ENCODE results near the gene C1QL2. TPM values are rescaled to one million over a fixed set of nuclear protein-coding genes. Genes with fewer than 3 reads are reported as not detected.

C1QL2 gene
- total RNA-seq, 1 experiment from 2014 or later: not detected

DNA sequence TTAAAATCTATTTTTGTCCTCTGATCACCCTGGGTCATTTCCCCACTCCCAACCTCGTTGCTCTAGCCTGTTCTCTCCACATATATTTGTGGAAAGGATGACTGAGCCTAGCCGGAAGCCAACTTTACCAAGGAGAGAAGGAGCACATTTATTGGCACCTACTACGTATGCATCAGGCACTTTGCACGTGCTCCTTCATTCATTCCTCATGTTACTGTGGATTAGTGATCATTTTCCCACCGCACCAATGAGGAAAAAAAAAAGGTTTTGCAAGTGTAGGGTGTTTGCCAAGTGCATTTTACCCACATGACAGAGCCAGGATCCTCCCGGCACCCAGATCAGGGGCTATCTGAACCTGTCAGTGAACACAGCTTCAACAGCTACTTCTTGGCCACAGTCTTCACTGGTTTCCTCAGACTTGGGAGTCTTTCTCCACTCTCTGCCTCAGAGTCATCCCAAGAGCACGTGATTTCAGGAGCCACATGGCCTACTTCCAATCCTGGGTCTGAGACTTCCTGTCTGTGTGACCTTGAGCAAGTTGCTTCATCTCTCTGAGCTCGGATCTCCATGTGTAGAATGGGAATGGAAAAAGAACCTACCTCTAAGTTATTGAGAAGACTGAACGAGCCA is 1.9 kb upstream of the C1QL2 start:
- Histone ChIP-seq H3K9me3 (ENCODE audit: control insufficient read depth in 1 of 2, insufficient read depth in 1 of 2, low read depth in 1 of 2, low read length in 2 of 2) (no peaks in the 10 kb centered on the region), H3K4me1 (ENCODE audit: control insufficient read depth in 1 of 2, insufficient read depth in 2 of 2, low read length in 2 of 2) (no peaks in the 10 kb centered on the region), H3K79me2 (ENCODE audit: insufficient read depth, low read length) (no peaks in the 10 kb centered on the region), H3K27me3 (ENCODE audit: insufficient read depth, low read length) (peaks cover 17% of the 10 kb centered on the region), H2AFZ (ENCODE audit: low read depth, low read length, poor library complexity, severe bottlenecking) (no peak overlapping the region), H3K4me2 (ENCODE audit: low read length) (no peak overlapping the region), H3K4me3 (replicated peaks in 1 of 2; ENCODE audit: low read depth in 1 of 2, low read length in 2 of 2) (no peak overlapping the region), H3K9ac (ENCODE audit: low read length) (no peak overlapping the region), H3K27ac (ENCODE audit: low read depth, low read length) (no peak overlapping the region), H3K36me3 (ENCODE audit: control insufficient read depth in 1 of 2, insufficient read depth in 2 of 2, low read length in 2 of 2) (no peaks in the 10 kb centered on the region), H4K20me1 (ENCODE audit: insufficient read depth) (no peaks in the 10 kb centered on the region), H3K9me2 (ENCODE audit: insufficient read depth) (no peaks in the 10 kb centered on the region)
- no peak for TF ChIP-seq JUND (IDR thresholded peaks at IDR 0.05)
- no peak for TF ChIP-seq CEBPB (IDR thresholded peaks at IDR 0.05; ENCODE audit: low read depth)
- no peak for TF ChIP-seq EZH2phosphoT487 (IDR thresholded peaks at IDR 0.05; ENCODE audit: borderline replicate concordance)
- TF ChIP-seq ZNF274 (IDR thresholded peaks at IDR 0.05; ENCODE audit: low read depth, low read length): no peak
- TF ChIP-seq, protein P1, sequence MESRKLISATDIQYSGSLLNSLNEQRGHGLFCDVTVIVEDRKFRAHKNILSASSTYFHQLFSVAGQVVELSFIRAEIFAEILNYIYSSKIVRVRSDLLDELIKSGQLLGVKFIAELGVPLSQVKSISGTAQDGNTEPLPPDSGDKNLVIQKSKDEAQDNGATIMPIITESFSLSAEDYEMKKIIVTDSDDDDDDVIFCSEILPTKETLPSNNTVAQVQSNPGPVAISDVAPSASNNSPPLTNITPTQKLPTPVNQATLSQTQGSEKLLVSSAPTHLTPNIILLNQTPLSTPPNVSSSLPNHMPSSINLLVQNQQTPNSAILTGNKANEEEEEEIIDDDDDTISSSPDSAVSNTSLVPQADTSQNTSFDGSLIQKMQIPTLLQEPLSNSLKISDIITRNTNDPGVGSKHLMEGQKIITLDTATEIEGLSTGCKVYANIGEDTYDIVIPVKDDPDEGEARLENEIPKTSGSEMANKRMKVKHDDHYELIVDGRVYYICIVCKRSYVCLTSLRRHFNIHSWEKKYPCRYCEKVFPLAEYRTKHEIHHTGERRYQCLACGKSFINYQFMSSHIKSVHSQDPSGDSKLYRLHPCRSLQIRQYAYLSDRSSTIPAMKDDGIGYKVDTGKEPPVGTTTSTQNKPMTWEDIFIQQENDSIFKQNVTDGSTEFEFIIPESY (IDR thresholded peaks at IDR 0.05; ENCODE audit: extremely low read depth, insufficient replicate concordance, low read length): no peak
- no peak for TF ChIP-seq ELF1 (IDR thresholded peaks at IDR 0.05; ENCODE audit: borderline replicate concordance, low read depth)
- no peak for TF ChIP-seq RAD21 (IDR thresholded peaks at IDR 0.05; ENCODE audit: low read depth)
- no peak for TF ChIP-seq SRF (IDR thresholded peaks at IDR 0.05; ENCODE audit: low read depth)
- TF ChIP-seq, protein P2, sequence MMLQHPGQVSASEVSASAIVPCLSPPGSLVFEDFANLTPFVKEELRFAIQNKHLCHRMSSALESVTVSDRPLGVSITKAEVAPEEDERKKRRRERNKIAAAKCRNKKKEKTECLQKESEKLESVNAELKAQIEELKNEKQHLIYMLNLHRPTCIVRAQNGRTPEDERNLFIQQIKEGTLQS (IDR thresholded peaks at IDR 0.05): no peak
- TF ChIP-seq, protein P3, sequence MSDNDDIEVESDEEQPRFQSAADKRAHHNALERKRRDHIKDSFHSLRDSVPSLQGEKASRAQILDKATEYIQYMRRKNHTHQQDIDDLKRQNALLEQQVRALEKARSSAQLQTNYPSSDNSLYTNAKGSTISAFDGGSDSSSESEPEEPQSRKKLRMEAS (IDR thresholded peaks at IDR 0.05): no peak
- TF ChIP-seq CBX3 (IDR thresholded peaks at IDR 0.05; ENCODE audit: low read depth): no peak
- ChIA-PET CTCF (no interaction called here), POLR2A (no interaction called here), RAD21 (ENCODE audit: low non-redundant PET in 1 of 2, low total read pairs in 2 of 2, uncharacterized antibody in 2 of 2, unreplicated experiment in 2 of 2) (no interaction called here)
- intact Hi-C loops (cut with micrococcal nuclease): no loop called here
- DNase-seq (ENCODE audit: low read depth, low spot score) (no peak), ATAC-seq (no peak)
- no TSS peak for BruUV-seq (replicated peaks)
